Measurements from ENCODE around the gene MAMDC2.

GRCh38 chr9:70192707-70193106 is 149.1 kb downstream of the MAMDC2 start:
- TF ChIP-seq CTCF (IDR thresholded peaks at IDR 0.05) (no peak), POLR2A (IDR thresholded peaks at IDR 0.05) (no peak)
